Measurements from ENCODE around the gene TMEM165. TPM values are rescaled to one million over a fixed set of nuclear protein-coding genes. Genes with fewer than 3 reads are reported as not detected.

Gene TMEM165
- total and polyA plus RNA-seq, 9 of the 15 experiments (the other 6 are each of a cell fraction or from before 2014, with no cell fraction given): 21.3 to 145 (median 96.8) TPM

DNA sequence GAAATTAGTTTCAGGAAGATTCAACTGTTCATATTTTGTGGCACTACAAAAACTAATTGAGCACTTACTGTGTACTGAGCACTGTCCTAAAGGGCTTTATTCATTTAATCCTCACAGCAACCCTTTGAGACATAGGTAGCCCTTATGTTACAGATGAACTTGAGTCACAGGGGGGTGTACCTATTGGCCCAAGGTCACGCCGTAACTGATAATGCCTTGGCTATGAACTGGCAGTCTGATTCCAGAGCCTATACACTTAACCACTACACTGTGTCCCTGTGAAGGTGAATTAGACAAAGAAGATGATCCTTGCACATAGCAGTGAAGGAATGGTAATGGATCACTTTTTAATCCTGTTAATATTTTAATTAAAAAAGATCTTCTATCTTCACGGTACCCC lies 12.0 kb downstream of the TMEM165 start:
- CTCF ChIA-PET (ENCODE audit: low intra/inter-chr PET ratio): no interaction called here
- peaks cover 8% of the 10 kb centered on the region; the same call in 1 of the 2 replicates for H4K20me1 ChIP-seq (replicated peaks; ENCODE audit: control insufficient read depth, insufficient read depth, low read length)
- TF ChIP-seq ILK (tag; IDR thresholded peaks at IDR 0.05; ENCODE audit: borderline replicate concordance, low read depth): no peak
- TF ChIP-seq, protein P1, sequence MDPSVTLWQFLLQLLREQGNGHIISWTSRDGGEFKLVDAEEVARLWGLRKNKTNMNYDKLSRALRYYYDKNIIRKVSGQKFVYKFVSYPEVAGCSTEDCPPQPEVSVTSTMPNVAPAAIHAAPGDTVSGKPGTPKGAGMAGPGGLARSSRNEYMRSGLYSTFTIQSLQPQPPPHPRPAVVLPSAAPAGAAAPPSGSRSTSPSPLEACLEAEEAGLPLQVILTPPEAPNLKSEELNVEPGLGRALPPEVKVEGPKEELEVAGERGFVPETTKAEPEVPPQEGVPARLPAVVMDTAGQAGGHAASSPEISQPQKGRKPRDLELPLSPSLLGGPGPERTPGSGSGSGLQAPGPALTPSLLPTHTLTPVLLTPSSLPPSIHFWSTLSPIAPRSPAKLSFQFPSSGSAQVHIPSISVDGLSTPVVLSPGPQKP (CRISPR knock-in tag; IDR thresholded peaks at IDR 0.05): no peak
- TF ChIP-seq DACH1 (IDR thresholded peaks at IDR 0.05; ENCODE audit: partially characterized antibody): no peak
- no peak for TF ChIP-seq BCL6 (CRISPR knock-in tag; IDR thresholded peaks at IDR 0.05)
- no peak for TF ChIP-seq STAT5A (IDR thresholded peaks at IDR 0.05; ENCODE audit: borderline replicate concordance, low read length)
- TF ChIP-seq, protein P2, sequence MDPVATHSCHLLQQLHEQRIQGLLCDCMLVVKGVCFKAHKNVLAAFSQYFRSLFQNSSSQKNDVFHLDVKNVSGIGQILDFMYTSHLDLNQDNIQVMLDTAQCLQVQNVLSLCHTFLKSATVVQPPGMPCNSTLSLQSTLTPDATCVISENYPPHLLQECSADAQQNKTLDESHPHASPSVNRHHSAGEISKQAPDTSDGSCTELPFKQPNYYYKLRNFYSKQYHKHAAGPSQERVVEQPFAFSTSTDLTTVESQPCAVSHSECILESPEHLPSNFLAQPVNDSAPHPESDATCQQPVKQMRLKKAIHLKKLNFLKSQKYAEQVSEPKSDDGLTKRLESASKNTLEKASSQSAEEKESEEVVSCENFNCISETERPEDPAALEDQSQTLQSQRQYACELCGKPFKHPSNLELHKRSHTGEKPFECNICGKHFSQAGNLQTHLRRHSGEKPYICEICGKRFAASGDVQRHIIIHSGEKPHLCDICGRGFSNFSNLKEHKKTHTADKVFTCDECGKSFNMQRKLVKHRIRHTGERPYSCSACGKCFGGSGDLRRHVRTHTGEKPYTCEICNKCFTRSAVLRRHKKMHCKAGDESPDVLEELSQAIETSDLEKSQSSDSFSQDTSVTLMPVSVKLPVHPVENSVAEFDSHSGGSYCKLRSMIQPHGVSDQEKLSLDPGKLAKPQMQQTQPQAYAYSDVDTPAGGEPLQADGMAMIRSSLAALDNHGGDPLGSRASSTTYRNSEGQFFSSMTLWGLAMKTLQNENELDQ (CRISPR knock-in tag; IDR thresholded peaks at IDR 0.05; ENCODE audit: borderline replicate concordance): no peak
- no peak for TF ChIP-seq KLF1 (tag; IDR thresholded peaks at IDR 0.05)
- TF ChIP-seq, protein P3, sequence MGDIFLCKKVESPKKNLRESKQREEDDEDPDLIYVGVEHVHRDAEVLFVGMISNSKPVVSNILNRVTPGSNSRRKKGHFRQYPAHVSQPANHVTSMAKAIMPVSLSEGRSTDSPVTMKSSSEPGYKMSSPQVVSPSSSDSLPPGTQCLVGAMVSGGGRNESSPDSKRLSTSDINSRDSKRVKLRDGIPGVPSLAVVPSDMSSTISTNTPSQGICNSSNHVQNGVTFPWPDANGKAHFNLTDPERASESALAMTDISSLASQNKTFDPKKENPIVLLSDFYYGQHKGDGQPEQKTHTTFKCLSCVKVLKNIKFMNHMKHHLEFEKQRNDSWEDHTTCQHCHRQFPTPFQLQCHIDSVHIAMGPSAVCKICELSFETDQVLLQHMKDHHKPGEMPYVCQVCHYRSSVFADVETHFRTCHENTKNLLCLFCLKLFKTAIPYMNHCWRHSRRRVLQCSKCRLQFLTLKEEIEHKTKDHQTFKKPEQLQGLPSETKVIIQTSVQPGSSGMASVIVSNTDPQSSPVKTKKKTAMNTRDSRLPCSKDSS (IDR thresholded peaks at IDR 0.05; ENCODE audit: low read depth, partially characterized antibody): no peak
- TF ChIP-seq POU5F1 (IDR thresholded peaks at IDR 0.05; ENCODE audit: borderline replicate concordance, low read depth, low read length, partially characterized antibody): no peak
- TF ChIP-seq, protein P4, sequence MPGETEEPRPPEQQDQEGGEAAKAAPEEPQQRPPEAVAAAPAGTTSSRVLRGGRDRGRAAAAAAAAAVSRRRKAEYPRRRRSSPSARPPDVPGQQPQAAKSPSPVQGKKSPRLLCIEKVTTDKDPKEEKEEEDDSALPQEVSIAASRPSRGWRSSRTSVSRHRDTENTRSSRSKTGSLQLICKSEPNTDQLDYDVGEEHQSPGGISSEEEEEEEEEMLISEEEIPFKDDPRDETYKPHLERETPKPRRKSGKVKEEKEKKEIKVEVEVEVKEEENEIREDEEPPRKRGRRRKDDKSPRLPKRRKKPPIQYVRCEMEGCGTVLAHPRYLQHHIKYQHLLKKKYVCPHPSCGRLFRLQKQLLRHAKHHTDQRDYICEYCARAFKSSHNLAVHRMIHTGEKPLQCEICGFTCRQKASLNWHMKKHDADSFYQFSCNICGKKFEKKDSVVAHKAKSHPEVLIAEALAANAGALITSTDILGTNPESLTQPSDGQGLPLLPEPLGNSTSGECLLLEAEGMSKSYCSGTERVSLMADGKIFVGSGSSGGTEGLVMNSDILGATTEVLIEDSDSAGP (CRISPR knock-in tag; IDR thresholded peaks at IDR 0.05): no peak
- no peak for TF ChIP-seq KDM1A (IDR thresholded peaks at IDR 0.05)
- TF ChIP-seq, protein P5, sequence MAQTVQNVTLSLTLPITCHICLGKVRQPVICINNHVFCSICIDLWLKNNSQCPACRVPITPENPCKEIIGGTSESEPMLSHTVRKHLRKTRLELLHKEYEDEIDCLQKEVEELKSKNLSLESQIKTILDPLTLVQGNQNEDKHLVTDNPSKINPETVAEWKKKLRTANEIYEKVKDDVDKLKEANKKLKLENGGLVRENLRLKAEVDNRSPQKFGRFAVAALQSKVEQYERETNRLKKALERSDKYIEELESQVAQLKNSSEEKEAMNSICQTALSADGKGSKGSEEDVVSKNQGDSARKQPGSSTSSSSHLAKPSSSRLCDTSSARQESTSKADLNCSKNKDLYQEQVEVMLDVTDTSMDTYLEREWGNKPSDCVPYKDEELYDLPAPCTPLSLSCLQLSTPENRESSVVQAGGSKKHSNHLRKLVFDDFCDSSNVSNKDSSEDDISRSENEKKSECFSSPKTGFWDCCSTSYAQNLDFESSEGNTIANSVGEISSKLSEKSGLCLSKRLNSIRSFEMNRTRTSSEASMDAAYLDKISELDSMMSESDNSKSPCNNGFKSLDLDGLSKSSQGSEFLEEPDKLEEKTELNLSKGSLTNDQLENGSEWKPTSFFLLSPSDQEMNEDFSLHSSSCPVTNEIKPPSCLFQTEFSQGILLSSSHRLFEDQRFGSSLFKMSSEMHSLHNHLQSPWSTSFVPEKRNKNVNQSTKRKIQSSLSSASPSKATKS (CRISPR knock-in tag; IDR thresholded peaks at IDR 0.05): no peak

More for the DNA sequence above, 12.0 kb downstream of the TMEM165 start:
- in situ Hi-C loops (cut with MboI) (no loop called here), intact Hi-C loops (cut with micrococcal nuclease) (no loop called here)
- Histone ChIP-seq H3K27me3 (ENCODE audit: control insufficient read depth in 2 of 2, insufficient read depth in 2 of 2, low read length in 2 of 2) (no peaks in the 10 kb centered on the region), H3K27ac (ENCODE audit: extremely low read depth, low read depth, low read length) (no peak overlapping the region), H3K4me2 (ENCODE audit: insufficient read depth, low read length) (no peak overlapping the region), H3K36me3 (ENCODE audit: control insufficient read depth, insufficient read depth, low read length) (peaks cover 92% of the 10 kb centered on the region), H3K4me1 (replicated peaks in 1 of 2; ENCODE audit: control insufficient read depth in 2 of 2, insufficient read depth in 2 of 2, low read length in 2 of 2) (no peaks in the 10 kb centered on the region; a peak in 2 of 5 replicates), H2AFZ (ENCODE audit: low read depth, low read length) (no peak overlapping the region), H3K9ac (ENCODE audit: insufficient read depth in 1 of 2, low read depth in 2 of 2, low read length in 2 of 2) (no peak overlapping the region), H3K4me3 (no peak overlapping the region), H3K79me2 (ENCODE audit: control insufficient read depth, insufficient read depth, low read length) (peaks cover 95% of the 10 kb centered on the region), H3K9me3 (replicated peaks; ENCODE audit: control insufficient read depth, insufficient read depth, low read depth, low read length) (no peaks in the 10 kb centered on the region), H3K9me1 (ENCODE audit: control insufficient read depth, insufficient read depth, low read length) (peaks cover 3% of the 10 kb centered on the region)
- 92% methylated on average over 3 of the region's 3 CpGs for WGBS (ENCODE audit: insufficient coverage, low coverage, missing lambda C conversion rate)
- no peak for DNase-seq (ENCODE audit: extremely low read depth in 1 of 4, low spot score in 3 of 4)
- BruUV-seq (replicated peaks): no TSS peak
- POLR2A ChIA-PET: interaction anchor here (0.7 kb wide), 1 partner anchor 524 kb away, joined by 3 read pairs; no protein-coding TSS in a partner anchor
- FAIRE-seq: no peak
- peak; percentile 18; the same call in 2 of the 3 replicates for ATAC-seq
